ENCODE data around the gene PTPN6.

The PTPN6 gene

GRCh38 chr12:6998715-6999451, 47.7 kb downstream of the PTPN6 start:
- Histone ChIP-seq H3K4me3 (replicated peaks; ENCODE audit: insufficient read depth, low read length) (no peak overlapping the region), H3K27me3 (ENCODE audit: insufficient read depth, poor library complexity, severe bottlenecking) (no peaks in the 10 kb centered on the region), H3K27ac (replicated peaks) (no peak overlapping the region)
- DNase-seq (ENCODE audit: low read depth in 1 of 2, low spot score in 1 of 2): no peak
- TF ChIP-seq SPI1 (IDR thresholded peaks at IDR 0.05; ENCODE audit: borderline replicate concordance, low read depth) (no peak), GABPA (IDR thresholded peaks at IDR 0.05; ENCODE audit: low read depth) (no peak)

GRCh38 chr12:7001921-7002591, 50.9 kb downstream of the PTPN6 start:
- no peak overlapping the region for H3K4me3 ChIP-seq (replicated peaks; ENCODE audit: insufficient read depth, low read length)
- H3K27me3 ChIP-seq (ENCODE audit: insufficient read depth, poor library complexity, severe bottlenecking): no peaks in the 10 kb centered on the region
- no peak overlapping the region for H3K27ac ChIP-seq (replicated peaks)
- no peak for DNase-seq (ENCODE audit: low read depth in 1 of 2, low spot score in 1 of 2)
- TF ChIP-seq SPI1 (IDR thresholded peaks at IDR 0.05; ENCODE audit: borderline replicate concordance, low read depth): no peak
- TF ChIP-seq REST (IDR thresholded peaks at IDR 0.05; ENCODE audit: insufficient replicate concordance, low read depth): no peak
- no peak for TF ChIP-seq CTCF (IDR thresholded peaks at IDR 0.05; ENCODE audit: insufficient read depth, low read length)
- no peak for TF ChIP-seq GABPA (IDR thresholded peaks at IDR 0.05; ENCODE audit: low read depth)
- no peak for TF ChIP-seq POLR2AphosphoS5 (IDR thresholded peaks at IDR 0.05; ENCODE audit: low read depth)

- no peak for DNase-seq (ENCODE audit: low read depth in 1 of 2, low spot score in 1 of 2)
These were observed 53.2 kb downstream of the PTPN6 start for GRCh38 chr12:7004287-7004803.

More at GRCh38 chr12:7004287-7004803, 53.2 kb downstream of the PTPN6 start:
- Histone ChIP-seq H3K4me3 (replicated peaks; ENCODE audit: insufficient read depth, low read length) (no peak overlapping the region), H3K27me3 (ENCODE audit: insufficient read depth, poor library complexity, severe bottlenecking) (no peaks in the 10 kb centered on the region), H3K27ac (replicated peaks) (no peak overlapping the region)
- TF ChIP-seq POLR2AphosphoS5 (IDR thresholded peaks at IDR 0.05; ENCODE audit: low read depth) (no peak), REST (IDR thresholded peaks at IDR 0.05; ENCODE audit: insufficient replicate concordance, low read depth) (no peak), CTCF (IDR thresholded peaks at IDR 0.05; ENCODE audit: insufficient read depth, low read length) (no peak), SPI1 (IDR thresholded peaks at IDR 0.05; ENCODE audit: borderline replicate concordance, low read depth) (no peak), GABPA (IDR thresholded peaks at IDR 0.05; ENCODE audit: low read depth) (no peak)
